ENCODE data around the gene IGSF1. TPM values are rescaled to one million over a fixed set of nuclear protein-coding genes. Genes with fewer than 3 reads are reported as not detected.

Gene IGSF1
- total RNA-seq, 6 experiments from 2014 or later, result 0.24 to 0.64 (median 0.40) TPM

DNA sequence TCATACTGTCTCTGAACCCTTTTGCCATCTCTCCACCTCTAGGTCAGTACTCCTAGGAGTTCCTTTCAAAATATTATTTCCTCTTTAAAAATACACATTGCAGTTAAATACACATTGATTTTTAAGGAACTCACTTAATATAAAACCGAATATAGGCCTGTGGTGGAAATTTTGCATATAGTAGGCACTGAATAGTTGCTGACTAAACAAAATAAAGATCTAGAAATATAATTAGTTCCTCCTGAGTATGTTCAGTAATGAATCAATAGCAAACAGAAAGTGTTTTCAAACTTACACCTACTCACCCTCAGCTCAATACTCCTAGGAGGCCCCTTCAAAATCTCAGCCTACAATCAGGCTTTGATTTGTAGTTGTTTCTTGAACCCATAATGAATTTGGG is 61.5 kb downstream of the IGSF1 start:
- ATAC-seq (no peak), DNase-seq (no peak)
- Histone ChIP-seq H3K9me3 (no peaks in the 10 kb centered on the region), H3K27me3 (no peaks in the 10 kb centered on the region), H3K27ac (no peak overlapping the region), H3K4me3 (no peak overlapping the region), H3K36me3 (no peaks in the 10 kb centered on the region), H3K4me1 (no peaks in the 10 kb centered on the region)
- intact Hi-C loops (cut with DNase I), result no loop called here
- WGBS (ENCODE audit: insufficient coverage, low coverage, low lambda C conversion rate, missing lambda C conversion rate), result 33% methylated on average over 1 of the region's 1 CpG
- TF ChIP-seq, protein P1, sequence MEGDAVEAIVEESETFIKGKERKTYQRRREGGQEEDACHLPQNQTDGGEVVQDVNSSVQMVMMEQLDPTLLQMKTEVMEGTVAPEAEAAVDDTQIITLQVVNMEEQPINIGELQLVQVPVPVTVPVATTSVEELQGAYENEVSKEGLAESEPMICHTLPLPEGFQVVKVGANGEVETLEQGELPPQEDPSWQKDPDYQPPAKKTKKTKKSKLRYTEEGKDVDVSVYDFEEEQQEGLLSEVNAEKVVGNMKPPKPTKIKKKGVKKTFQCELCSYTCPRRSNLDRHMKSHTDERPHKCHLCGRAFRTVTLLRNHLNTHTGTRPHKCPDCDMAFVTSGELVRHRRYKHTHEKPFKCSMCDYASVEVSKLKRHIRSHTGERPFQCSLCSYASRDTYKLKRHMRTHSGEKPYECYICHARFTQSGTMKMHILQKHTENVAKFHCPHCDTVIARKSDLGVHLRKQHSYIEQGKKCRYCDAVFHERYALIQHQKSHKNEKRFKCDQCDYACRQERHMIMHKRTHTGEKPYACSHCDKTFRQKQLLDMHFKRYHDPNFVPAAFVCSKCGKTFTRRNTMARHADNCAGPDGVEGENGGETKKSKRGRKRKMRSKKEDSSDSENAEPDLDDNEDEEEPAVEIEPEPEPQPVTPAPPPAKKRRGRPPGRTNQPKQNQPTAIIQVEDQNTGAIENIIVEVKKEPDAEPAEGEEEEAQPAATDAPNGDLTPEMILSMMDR (IDR thresholded peaks at IDR 0.05), result no peak
- no peak for TF ChIP-seq POLR2A (IDR thresholded peaks at IDR 0.05)

GRCh38 chrX:131226591-131226990 is 62.5 kb downstream of the IGSF1 start:
- TF ChIP-seq, protein P1 (IDR thresholded peaks at IDR 0.05), result no peak
- no peak for TF ChIP-seq POLR2A (IDR thresholded peaks at IDR 0.05)
- H3K4me1 ChIP-seq, result no peaks in the 10 kb centered on the region
- H3K4me3 ChIP-seq, result no peak overlapping the region
- no peak overlapping the region for H3K27ac ChIP-seq
- intact Hi-C loops (cut with DNase I), result no loop called here
- no peaks in the 10 kb centered on the region for H3K9me3 ChIP-seq
- no peaks in the 10 kb centered on the region for H3K36me3 ChIP-seq
- 48% methylated on average over 4 of the region's 4 CpGs for WGBS (ENCODE audit: insufficient coverage, low coverage, low lambda C conversion rate, missing lambda C conversion rate)
- ATAC-seq (no peak), DNase-seq (no peak)
- no peaks in the 10 kb centered on the region for H3K27me3 ChIP-seq

GRCh38 chrX:131225078-131225477 is 64.0 kb downstream of the IGSF1 start:
- DNase-seq (no peak), ATAC-seq (no peak)
- no peaks in the 10 kb centered on the region for H3K27me3 ChIP-seq
- H3K4me3 ChIP-seq, result no peak overlapping the region
- H3K9me3 ChIP-seq, result no peaks in the 10 kb centered on the region
- TF ChIP-seq, protein P1 (IDR thresholded peaks at IDR 0.05), result no peak
- no peak for TF ChIP-seq POLR2A (IDR thresholded peaks at IDR 0.05)
- intact Hi-C loops (cut with DNase I), result no loop called here
- H3K4me1 ChIP-seq, result no peaks in the 10 kb centered on the region
- H3K27ac ChIP-seq, result no peak overlapping the region
- WGBS (ENCODE audit: insufficient coverage, low coverage, low lambda C conversion rate, missing lambda C conversion rate), result 47% methylated on average over 2 of the region's 2 CpGs
- no peaks in the 10 kb centered on the region for H3K36me3 ChIP-seq

Other genes starting within 250 kb of the IGSF1 start
- gene ARHGAP36, start 231.0 kb downstream of the IGSF1 start, total RNA-seq, result not detected